COR-L47 (cell line): ENCODE measurements around the gene SMIM36.
"Not testable (repeated sequence)": the region's sequence is repeated elsewhere in the genome, so short reads cannot be mapped to it uniquely, and the experiment has no call there.

ENCODE experiments used
- DNase-seq: peaks from one replicate; lab custom pipeline; 2025; lab: John Stamatoyannopoulos, UW

The SMIM36 gene

GRCh38 chr17:55454906-55455474 lies 56.3 kb downstream of the SMIM36 start:
- no peak for DNase-seq

- DNase-seq, result no peak
These were observed 57.3 kb downstream of the SMIM36 start for GRCh38 chr17:55453839-55454557.

- DNase-seq, result no peak
These were observed 59.0 kb downstream of the SMIM36 start for GRCh38 chr17:55452139-55452790.

DNA sequence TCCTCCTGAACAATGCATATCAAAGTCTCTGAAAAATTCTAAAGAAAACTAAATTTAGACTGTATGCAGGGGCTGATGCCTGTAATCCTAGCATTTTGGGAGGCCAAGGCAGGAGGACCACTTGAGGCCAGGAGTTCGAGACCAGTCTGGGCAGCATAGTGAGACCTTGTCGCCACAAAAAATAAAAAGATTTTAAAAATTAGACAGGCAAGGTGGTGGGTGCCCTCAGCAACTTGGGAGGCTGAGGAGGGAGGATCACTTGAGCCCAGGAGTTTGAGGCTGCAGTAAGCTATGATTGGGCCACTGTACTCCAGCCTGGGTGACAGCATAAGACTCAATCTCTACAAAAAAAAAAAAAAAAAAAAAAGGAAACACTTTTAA lies 59.5 kb downstream of the SMIM36 start:
- DNase-seq, result no peak

DNA sequence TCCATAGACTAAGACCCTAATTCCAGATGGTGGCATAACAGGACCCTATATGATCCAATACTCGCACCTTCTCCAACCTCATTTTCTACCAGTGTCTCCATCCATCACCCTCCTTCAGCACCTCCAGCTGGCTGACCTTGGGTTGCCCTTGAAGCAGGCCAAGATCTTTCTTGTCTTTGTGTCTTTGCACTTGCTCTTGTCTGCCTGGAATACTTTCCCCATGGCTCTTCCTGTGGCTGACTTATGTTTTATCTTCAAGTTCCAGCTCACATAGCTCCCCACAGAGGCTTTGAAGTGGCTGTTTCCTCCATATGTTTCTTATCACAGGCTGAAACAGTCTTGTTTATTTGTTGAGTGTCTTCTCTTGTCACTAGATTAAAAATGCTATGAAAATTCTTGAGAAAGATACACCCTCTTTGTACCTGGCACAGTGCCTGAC lies 60.0 kb downstream of the SMIM36 start:
- DNase-seq, result no peak

DNA sequence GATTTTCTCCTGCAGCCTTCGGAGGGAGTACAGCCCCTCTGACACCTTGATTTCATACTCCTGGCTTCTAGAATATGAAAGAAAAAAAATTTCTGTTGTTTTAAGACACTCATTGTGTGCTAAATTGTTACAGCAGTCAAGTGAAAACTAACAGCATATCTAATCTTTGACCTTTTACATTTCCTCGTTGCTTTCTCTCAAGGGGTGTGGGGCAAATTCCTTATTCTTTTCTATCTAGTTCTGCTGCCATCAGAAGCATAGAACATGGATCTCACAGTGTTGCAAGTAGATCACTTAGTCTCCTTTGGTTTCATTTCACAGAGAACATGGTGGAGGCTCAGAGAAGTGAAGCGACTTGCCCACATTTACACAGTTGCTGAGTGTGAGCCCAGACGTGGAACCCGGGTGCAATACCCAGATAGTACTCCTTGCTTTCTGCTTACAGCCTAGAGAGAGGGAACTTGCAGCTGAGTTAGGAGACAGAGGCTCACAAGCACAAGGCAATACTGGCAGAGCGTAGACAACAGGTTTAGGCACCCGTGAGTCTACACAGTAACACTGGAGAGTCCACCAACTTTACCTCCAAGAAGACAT lies 60.9 kb downstream of the SMIM36 start:
- no peak for DNase-seq

GRCh38 chr17:55448681-55449080 lies 62.6 kb downstream of the SMIM36 start:
- DNase-seq, result no peak

- no peak for DNase-seq
These were observed 64.6 kb downstream of the SMIM36 start for GRCh38 chr17:55446581-55447205.

DNA sequence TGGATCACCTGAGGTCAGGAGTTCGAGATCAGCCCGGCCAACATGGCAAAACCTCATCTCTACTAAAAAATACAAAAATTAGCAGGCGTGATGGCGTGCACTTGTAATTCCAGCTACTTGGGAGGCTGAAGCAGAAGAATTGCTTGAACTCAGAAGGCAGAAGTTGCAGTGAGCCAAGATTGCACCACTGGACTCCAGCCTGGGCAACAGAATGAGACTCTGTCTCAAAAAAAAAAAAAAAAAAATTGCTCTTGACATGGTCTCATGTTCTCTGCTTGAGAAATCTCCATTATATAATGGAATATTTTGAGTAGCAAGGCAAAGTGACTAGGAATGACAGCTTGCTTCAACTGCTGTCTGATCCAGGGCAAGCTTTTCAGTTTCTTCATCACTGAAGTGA lies 65.2 kb downstream of the SMIM36 start:
- not testable (repeated sequence) for DNase-seq

DNA sequence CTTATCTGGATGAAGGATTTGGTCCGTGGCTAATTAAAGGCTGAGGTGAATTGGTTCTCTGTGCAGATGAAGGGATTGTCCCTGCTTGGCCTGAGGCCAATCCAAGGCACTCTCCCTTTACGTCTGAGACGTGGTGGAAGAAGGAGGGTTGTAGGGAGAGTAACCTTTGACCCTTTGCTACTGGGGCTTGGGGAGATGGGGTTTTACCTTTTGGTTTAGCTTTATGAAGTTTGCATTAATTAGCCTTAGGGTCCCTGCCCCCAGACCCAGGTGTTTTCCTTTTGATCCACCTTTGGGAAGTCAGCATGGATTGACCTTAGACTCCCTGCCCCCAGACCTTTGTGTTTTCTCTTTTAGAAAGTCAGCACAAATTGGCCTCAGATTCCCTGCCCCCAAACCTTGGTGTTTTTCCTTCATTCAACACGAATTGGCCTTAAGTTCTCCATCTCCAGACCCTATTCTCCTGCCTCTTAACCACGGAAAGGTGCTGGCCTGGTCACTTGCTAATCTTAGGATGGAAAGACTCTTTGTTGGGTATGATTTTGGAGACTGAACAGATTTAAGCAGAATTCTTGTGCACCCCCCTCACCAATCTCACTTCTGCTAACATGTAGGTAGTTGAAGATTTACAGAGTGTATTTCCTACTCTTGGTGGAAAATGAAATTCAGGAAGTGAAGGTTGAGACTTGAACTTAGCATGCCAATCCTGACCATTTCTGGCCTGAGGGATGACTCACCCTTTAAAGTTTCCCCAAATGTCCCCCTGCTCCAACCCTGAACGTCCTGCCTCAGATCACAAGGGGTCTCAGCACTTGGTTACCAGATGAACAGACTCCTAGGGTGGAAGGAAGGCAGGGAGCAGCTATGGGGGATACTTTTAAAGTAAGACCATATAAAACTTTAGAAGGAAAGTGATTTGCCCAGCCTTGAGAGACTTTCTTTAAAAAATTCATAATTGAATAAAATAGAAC lies 66.5 kb downstream of the SMIM36 start:
- no peak for DNase-seq

DNA sequence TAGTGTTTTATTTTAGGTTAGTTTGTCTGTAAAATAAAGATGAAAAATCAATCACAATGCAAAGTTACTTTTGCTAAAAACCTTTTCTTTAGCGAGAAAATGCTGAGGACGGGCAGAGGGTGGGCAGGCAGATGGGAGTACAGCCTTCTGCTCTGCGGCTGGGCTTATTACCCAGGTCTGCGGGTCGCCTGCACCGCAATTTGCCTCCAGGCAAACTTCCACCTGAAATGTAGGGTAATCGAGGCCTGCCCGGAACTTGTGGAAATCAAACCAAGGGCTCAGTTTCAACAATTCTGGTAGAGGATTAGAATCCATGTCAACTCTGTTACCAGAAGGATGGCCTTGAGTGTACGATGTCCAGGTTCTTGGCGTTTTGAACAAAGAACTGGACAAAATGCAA lies 67.3 kb downstream of the SMIM36 start:
- DNase-seq, result no peak

DNA sequence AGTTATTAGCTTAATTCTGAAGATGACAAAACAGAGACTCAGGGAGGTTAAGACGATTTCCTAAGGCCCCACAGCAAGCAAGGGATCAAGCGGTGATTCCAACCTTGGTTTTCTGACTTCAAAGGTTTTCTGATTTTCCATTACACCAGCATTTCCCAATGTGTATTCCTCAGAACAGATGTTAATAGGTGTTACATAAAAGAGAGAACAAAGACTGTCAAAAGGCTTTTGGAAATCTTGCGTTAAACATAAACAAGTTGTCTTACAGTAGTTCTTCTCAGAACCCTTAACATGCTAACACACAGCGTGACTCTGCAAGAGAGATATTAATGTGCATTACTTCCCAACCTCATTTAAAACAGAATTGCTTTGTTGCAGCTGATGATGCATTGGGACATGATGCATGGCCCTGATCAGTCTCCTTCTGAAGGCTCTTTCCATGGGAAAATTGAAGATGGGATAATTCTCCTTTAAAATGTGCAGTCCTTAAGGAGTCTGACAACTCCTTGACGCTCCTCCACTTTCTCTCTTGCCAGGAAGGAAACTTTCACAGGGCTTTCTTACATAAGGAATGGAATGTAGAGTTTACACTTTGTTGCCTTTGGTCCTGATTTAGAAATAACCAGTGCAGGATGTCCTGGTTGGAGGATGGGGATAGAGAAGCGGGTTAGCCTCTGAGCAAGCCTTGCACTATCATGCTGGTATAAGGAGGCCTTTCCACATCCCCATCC lies 68.1 kb downstream of the SMIM36 start:
- DNase-seq, result no peak

GRCh38 chr17:55442462-55442861 lies 68.8 kb downstream of the SMIM36 start:
- DNase-seq, result no peak

GRCh38 chr17:55441544-55441943 lies 69.7 kb downstream of the SMIM36 start:
- no peak for DNase-seq

GRCh38 chr17:55440391-55440790 lies 70.9 kb downstream of the SMIM36 start:
- DNase-seq, result no peak

- DNase-seq, result no peak
These were observed 74.1 kb downstream of the SMIM36 start for GRCh38 chr17:55437159-55437605.

DNA sequence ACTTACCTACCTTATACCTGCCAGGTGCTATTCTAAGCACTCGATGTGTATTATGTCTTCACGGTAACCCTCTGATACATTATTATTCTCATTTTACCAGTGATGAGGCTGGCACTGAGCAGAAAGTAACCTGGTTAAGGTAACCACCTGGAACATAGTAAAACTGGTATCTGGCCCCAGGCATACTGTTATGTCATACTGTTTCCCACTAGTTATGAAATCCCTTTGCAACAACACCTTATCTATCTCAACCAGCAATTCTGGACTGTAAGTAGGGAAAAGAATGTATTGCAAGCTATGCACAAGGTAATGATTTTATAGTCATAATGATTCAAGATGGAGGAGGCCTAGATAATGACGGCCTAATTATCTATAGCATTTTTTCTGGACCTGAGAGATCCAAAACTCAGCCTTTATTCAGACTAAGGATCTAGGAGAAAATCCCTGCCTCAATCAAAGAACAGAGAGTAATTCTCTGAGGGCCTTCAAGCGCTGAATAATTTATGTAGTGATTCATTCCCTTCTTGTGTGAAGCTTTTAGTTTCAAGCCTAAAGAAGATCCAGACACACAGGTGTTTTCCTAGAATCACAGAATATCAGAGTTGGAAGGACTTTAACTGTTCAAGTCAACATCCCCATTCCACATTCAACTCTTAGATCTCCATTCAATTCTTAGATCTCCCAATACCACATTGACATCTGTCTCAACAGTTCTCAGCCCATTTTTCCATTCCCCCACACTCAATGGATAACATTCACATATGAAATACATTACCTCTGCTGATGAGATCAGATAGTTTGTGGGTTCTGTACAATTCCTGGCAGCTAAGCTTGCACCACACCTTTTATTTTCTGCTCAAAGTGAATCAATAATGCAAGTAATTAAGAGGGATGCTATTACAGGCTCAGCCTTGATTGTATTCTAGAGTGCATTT lies 74.8 kb downstream of the SMIM36 start:
- DNase-seq, result no peak

DNA sequence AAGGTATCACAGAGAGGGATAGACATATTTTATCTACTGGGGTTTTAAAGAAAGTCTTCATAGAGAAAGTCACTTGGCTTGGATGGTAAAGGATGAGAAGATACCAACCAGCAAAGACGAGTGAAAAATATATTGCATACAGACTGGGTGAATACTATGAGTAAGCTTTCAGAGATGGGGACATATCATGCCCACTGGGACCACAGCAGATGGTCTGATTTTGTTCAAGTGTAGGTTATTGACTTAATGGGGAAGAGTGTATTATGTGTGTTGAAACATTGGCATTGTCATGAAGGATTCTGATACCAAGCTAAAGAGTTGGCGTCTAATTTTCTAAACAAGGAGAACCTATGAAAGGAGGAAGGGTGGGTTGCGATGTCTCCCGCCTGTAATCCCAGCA lies 75.8 kb downstream of the SMIM36 start:
- DNase-seq, result no peak

DNA sequence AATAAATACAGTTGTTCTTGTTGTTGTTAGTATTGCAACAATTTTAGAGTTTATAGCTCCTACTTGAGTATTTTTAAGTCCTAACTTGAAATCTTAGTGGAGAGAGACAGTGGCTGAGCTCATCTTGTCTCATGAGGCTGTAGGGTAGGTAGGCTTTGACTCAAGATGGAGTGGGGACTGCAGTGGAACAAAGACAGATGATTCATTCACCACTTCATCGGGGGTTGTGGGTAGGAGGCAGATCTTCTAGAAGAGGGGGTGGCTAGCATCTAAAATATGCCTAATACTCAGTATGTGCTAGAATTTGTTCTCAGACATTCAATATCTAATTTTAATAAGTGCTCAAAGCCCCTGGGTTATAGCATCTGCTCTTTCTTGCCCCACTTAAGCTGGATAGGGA lies 76.5 kb downstream of the SMIM36 start:
- no peak for DNase-seq
